NCI-H146 treated with DMSO at 0.1 percent for 48 hours (cell line): ENCODE results near the gene PHLPP1.
"Not testable (repeated sequence)": the region's sequence is repeated elsewhere in the genome, so short reads cannot be mapped to it uniquely, and the experiment has no call there.

Experiments used
- DNase-seq: peaks from one replicate; lab custom pipeline; 2025; ENCODE audit not compliant: unreplicated experiment; lab: John Stamatoyannopoulos, UW

PHLPP1 gene

DNA sequence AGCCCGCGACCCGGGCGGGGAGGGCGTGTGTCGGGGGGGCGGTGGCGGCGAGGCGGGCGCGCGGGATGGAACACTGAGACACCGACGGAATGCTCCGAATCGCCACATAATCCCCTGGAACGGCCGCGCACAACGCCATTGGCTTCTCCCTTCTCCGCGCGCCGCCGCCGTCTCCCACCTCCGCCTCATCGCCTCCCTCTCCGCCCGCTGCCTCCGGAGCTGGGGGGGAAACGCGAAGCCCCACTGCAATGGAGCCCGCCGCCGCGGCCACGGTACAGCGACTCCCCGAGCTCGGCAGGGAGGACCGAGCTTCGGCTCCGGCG, at the start of gene PHLPP1:
TSS of gene PHLPP1 (plus strand) at position 106 of the 323 bp plus-strand sequence. CDS start at position 249, 143 bp downstream.
- DNase-seq, result no peak

DNA sequence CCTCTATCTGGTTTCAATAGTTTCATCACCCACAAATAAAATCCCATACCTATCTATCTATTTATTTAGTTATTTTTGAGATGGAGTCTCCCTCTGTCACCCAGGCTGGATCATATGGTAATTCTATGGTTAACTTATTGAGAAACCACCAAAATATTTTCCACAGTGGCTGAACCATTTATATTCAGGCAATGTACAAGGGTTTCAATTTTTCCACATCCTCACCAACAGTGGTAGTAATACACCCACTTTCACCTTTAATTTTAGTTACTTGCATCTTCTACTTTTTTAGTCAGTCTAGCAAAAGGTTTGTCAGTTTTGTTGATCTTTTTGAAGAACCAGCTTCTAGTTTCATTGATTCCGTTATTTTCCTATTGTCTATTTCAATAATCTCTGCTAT, 46.1 kb upstream of the PHLPP1 start:
- DNase-seq, result no peak

DNA sequence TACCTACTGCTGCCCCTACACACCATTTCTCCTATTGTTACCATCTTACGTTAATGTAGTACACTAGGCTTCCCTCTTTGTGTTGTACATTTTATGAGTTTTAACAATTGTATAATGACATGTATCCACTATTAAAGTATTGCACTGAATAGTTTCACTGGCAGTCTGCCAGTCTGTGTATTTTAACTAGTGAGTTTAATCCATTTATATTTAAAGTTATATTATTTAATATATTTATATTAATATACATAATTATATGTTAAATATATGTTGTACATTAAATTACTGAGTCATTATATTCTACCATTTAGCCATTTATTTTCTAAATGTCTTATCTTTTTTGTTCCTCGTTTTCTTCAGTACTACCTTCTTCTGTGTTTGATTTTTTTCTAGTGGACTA, 44.8 kb upstream of the PHLPP1 start:
- DNase-seq, result no peak

- no peak for DNase-seq
Measured at GRCh38 chr18:62672600-62672999, 42.7 kb upstream of the PHLPP1 start.

DNA sequence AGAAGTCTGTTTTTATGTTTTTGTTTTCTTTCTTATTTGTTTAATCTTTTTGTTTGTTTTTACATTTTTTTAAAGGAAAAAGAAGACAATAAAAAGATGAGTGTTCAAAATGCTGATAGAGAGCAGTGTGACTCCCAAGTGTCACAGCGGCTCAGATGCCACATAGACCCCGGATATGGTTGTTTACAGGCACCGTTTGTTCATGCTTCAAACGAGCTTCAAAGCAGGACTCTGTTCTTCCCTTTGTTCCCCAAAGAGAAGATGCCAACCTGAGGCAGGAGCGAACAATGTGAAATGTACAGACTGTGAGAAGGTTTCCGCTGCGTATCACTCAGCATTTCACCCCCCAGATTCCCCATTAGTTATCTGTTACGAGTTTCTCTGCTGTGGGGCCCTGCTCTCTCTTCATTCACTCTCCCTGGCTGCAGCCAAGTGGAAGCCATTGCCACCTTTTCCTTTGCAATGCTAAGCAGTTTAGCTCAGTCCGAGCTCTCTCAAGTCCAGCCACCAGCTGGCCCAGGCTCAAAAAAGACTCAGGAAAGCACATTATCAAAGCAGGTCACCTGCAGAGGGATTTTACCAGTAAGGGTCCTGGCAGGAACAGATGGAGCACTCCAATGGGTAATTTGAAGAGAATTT, 36.4 kb upstream of the PHLPP1 start:
- DNase-seq, result peak; percentile 71

GRCh38 chr18:62682371-62682770, 33.0 kb upstream of the PHLPP1 start:
- DNase-seq, result peak; percentile 85

DNA sequence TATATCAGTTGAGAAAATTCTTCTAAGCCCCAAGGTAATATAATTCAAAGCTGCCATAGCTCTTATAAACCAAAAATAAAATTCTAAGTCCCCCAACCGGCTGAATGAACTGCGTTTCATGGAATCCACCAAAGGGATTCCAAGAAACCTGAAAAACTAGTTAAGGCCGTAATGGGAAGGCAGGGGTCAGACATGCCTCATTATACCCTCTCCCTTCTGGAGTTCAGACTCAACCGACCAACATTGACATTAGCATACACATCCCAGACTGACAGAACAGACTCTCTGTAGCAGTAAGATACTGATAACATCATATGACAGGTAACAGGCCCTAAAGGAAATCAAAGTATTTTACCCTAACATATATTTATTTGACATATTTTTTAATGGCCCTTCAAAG, 31.4 kb upstream of the PHLPP1 start:
- DNase-seq, result no peak

DNA sequence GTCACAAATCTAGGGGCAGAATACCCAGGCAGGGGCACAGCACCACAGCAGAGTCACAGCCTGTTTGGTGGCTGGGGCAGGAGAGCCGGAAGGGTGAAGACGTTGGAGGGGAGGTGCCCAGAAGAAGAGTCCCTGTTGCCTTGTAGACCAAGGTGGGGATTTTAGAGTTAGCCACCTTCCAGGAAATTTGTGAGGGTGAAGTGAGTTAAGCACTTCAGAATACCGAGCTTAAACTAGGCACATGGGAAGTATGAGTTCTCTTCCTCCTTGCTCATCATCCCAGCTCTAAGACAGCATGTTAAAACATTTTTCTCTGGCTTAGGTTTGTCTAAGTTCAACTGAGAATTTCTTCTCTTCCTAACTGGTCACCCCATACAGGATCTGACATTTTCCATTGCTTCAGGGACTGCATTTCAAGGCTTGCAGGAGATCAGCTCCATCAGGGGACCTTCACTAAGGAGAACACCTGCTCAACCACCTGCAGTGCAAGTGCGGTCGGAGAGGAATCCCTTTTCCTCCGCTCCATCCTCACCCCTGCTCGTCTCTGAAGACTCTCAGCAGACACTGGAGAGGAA, 26.5 kb upstream of the PHLPP1 start:
- no peak for DNase-seq

GRCh38 chr18:62690236-62690815, 25.0 kb upstream of the PHLPP1 start:
- no peak for DNase-seq

DNA sequence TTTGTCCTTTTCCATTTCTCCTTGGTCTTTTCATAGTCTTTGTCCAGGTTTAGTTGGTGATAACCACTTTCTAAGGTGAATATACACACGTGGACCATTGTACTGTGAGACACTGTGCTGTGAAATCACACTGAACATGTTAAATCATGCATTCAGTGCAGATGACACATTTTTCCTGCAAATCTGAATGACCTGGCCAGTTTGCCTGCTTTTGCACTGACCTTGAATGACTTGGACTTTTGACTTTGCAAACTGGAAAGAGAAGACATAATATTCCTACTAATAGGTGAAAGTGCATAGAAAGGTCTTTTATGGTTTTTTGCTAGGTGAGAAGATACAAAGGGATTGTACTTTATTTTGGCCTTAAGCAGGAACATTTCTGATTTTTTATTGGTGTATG, 21.7 kb upstream of the PHLPP1 start:
- DNase-seq, result no peak

GRCh38 chr18:62697636-62698035, 17.7 kb upstream of the PHLPP1 start:
- DNase-seq, result no peak

DNA sequence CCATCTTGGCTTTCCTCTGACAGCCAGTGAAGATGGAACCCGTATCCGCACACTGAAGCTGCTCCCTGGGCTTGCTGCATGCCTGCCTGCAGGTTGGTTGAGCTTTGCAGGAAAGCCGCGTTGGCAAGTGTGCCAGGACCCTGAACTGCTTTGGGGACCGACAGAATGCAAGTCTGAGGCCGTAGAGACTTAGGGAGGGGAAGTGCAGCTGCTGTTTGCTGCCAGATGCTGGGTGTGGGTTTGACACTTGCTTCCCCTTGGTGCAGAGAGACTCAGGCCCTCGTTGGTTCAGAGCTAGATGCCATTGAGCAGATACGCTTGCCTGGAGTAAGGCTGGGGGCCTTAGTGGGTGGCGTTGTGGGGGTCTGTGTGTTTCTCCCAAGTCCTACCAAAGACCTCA, 13.1 kb upstream of the PHLPP1 start:
- no peak for DNase-seq

DNA sequence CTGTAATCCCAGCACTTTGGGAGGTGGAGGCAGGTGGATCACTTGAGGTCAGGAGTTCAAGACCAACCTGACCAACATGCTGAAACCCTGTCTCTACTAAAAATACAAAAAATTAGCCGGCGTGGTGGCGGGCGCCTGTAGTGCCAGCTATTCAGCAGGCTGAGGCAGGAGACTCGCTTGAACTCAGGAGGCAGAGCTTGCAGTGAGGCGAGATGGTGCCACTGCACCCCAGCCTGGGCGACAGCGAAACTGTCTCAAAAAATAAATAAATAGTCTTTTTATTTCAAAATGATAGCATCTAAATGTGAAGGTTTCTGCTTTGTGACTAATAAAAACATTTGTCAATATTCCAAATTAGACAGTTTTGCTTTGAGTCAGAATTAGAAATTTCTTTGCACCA, 8.5 kb upstream of the PHLPP1 start:
- not testable (repeated sequence) for DNase-seq

- not testable (repeated sequence) for DNase-seq
Measured at GRCh38 chr18:62709908-62710307, 5.4 kb upstream of the PHLPP1 start.

DNA sequence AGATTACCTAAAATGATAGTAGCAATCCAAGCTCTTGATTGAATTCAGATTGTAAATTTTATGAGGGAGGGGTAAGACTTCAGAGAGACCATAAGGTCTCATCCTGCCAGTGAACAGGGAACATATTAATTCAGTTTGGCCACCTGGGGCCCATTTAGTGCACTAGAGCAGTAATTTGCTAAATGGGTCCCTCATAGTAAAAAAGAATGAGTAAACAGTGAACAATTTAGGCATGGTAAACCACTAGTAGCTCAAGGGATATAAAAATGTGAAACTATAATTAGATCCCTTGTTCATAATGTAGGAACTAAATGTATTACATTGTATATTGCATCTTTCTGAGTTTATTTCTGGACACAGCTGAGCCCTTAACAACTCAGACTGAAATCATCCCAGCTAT, 4.9 kb upstream of the PHLPP1 start:
- peak; percentile 92 for DNase-seq

- no peak for DNase-seq
Measured at GRCh38 chr18:62711781-62712180, 3.6 kb upstream of the PHLPP1 start.

- no peak for DNase-seq
Measured at GRCh38 chr18:62713651-62714247, 1.6 kb upstream of the PHLPP1 start.

GRCh38 chr18:62714671-62715435, 488 bp upstream of the PHLPP1 start:
- peak; percentile 100 for DNase-seq

DNA sequence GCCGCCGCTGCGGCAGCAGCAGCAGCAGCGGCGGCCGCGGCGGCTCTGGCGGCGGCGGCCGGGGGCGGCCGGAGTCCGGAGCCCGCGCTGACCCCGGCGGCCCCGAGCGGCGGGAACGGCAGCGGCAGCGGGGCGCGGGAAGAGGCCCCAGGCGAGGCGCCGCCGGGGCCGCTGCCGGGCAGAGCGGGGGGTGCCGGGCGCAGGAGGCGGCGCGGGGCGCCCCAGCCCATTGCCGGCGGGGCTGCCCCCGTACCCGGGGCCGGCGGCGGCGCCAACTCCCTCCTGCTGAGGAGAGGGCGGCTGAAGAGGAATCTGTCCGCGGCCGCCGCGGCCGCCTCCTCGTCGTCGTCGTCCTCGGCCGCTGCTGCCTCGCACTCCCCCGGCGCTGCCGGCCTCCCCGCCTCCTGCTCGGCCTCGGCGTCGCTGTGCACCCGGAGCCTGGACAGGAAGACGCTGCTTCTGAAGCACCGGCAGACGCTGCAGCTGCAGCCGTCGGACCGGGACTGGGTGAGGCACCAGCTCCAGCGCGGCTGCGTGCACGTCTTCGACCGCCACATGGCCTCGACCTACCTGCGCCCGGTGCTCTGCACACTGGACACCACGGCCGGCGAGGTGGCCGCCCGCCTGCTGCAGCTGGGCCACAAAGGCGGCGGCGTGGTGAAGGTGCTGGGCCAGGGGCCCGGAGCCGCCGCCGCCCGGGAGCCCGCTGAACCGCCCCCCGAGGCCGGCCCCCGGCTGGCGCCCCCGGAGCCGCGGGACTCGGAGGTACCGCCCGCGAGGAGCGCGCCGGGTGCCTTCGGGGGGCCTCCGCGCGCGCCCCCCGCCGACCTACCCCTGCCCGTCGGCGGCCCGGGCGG, 646 bp downstream of the PHLPP1 start:
- peak; percentile 49 for DNase-seq

GRCh38 chr18:62716619-62717168, 1.4 kb downstream of the PHLPP1 start:
- DNase-seq, result peak; percentile 76
